Measurements from ENCODE around the gene IGFBP3.

GRCh38 chr7:45897042-45897690, 23.9 kb downstream of the IGFBP3 start:
- TF ChIP-seq CTCF (IDR thresholded peaks at IDR 0.05; ENCODE audit: poor library complexity, severe bottlenecking) (no peak), RAD21 (conservative IDR thresholded peaks at IDR 0.05) (no peak), EP300 (conservative IDR thresholded peaks at IDR 0.05; ENCODE audit: poor library complexity, severe bottlenecking) (no peak), REST (IDR thresholded peaks at IDR 0.05; ENCODE audit: borderline replicate concordance) (no peak), SMC3 (conservative IDR thresholded peaks at IDR 0.05; ENCODE audit: poor library complexity) (no peak), POLR2AphosphoS5 (IDR thresholded peaks at IDR 0.05) (no peak), MXI1 (conservative IDR thresholded peaks at IDR 0.05; ENCODE audit: poor library complexity, severe bottlenecking) (no peak), TAF1 (IDR thresholded peaks at IDR 0.05; ENCODE audit: low read depth) (no peak)
